Measurements from ENCODE around the gene CAPN7.

GRCh38 chr3:15214758-15215157 lies 8.7 kb downstream of the CAPN7 start:
- TF ChIP-seq, protein P1, sequence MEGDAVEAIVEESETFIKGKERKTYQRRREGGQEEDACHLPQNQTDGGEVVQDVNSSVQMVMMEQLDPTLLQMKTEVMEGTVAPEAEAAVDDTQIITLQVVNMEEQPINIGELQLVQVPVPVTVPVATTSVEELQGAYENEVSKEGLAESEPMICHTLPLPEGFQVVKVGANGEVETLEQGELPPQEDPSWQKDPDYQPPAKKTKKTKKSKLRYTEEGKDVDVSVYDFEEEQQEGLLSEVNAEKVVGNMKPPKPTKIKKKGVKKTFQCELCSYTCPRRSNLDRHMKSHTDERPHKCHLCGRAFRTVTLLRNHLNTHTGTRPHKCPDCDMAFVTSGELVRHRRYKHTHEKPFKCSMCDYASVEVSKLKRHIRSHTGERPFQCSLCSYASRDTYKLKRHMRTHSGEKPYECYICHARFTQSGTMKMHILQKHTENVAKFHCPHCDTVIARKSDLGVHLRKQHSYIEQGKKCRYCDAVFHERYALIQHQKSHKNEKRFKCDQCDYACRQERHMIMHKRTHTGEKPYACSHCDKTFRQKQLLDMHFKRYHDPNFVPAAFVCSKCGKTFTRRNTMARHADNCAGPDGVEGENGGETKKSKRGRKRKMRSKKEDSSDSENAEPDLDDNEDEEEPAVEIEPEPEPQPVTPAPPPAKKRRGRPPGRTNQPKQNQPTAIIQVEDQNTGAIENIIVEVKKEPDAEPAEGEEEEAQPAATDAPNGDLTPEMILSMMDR (IDR thresholded peaks at IDR 0.05) = no peak
- no peak for TF ChIP-seq EZH2 (IDR thresholded peaks at IDR 0.05; ENCODE audit: borderline replicate concordance, insufficient read depth, low read depth, low read length, poor library complexity, severe bottlenecking)
